H54 (cell line): ENCODE measurements around the gene CACNA2D3.

Experiments
- DNase-seq: peaks from one replicate; pipeline ENCODE4 v3.0.0; 2011; ENCODE audit warnings: low spot score, mixed read lengths; ENCODE audit not compliant: insufficient read length
- FAIRE-seq: peaks from 3 replicates; lab custom pipeline; 2011; peaks lifted over from hg19 to GRCh38; lab: Jason Lieb, UNC
- POLR2A ChIP-seq: IDR thresholded peaks from 2 replicates; pipeline ENCODE4 v1.6.1; 2011; ENCODE audit warnings: low read depth, mild to moderate bottlenecking, low read length

Gene CACNA2D3

DNA sequence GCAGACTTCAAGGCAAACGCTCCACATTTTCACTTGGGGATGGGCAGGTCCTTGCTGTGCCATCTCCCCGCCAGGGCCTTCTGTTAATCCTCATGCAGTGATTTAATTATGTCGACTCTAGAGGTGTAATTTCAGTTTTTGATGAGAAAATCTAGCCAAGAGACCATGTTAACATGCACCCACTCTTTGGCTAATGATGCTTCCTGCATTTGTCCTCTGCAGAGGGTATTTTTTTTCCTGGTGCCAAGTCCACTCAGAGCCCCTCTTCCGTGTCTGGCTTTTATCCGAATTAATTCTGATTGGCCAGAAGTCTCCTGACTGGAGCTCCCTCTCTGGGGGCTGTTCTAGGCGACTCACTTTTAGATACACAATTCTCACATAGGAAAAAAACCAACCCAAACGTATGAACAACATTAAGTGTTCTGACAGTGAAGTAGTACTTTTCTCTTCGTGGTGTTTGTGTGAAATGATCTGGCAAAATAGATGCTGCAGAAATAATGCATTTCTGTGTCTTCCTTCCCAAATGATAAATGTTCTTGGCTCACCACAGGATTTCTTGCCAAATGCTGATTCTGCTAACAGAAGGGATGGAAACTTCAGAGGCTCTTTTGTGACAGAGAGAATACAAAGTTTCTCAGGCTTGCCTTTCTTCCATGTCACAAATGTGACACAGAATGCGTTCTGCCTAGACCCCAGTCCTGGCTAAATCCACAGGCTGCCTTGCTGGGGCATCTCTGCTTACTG, 190.0 kb downstream of the CACNA2D3 start:
- no peak for TF ChIP-seq POLR2A
- DNase-seq (no peak), FAIRE-seq (no peak)

DNA sequence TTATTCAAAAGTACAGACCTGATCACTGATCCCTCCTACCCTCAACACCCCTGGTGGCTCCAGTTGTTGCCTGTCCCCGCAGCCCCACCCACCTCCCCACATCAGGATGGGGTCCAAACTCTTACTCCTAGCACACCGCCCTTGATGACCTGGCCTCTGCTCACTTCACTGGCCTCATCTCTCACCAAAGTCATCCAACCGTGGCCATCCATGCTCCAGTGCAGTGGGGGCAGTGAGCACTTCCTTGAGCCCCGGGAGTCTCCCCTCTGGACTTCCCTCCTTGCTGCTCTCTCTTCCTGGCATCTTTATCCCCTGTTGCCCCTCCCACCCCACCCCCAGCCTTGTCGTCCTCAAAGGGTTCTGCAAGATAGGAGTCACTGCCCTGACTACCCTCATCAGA, 191.1 kb downstream of the CACNA2D3 start:
- DNase-seq (no peak), FAIRE-seq (no peak)
- TF ChIP-seq POLR2A = no peak

DNA sequence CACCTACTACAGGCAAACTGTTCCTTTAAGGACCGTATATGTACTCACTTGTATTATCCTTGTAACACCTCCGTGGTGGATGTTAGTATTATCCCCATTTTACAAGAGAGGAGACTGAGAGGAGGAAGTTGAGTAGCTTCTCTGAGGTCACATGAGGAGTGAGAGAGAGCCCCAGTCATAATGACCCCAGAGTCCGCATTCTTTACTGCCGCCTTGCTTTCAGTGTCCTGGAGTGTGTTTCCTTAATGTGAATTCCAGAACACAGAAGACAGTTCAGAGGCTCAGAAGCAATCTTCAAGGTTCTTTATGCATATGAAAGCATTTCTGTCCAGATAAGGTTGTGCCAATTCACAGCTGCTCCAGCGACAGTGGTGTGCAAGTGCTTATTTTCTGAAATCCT, 199.2 kb downstream of the CACNA2D3 start:
- DNase-seq (no peak), FAIRE-seq (no peak)
- no peak for TF ChIP-seq POLR2A

DNA sequence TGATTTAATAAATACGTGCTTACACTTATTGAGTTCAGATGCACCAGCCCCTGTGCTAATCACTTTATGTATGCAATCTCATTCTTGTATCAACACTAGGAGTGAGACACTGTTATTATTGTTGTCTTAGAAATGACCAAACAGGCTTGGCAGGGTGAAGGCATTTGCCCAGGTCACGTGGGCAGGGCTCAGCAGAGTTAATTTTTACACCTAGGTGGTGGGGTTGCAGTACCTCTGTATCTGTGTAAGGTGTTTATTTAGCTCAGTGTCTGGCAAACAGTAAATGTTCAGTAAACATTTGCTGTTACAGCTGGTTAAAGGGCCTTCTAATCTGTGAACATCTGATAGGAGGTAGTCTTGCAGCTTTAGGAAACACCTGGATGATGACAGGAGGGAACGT, 200.0 kb downstream of the CACNA2D3 start:
- DNase-seq = no peak
- FAIRE-seq = no peak
- TF ChIP-seq POLR2A = no peak

DNA sequence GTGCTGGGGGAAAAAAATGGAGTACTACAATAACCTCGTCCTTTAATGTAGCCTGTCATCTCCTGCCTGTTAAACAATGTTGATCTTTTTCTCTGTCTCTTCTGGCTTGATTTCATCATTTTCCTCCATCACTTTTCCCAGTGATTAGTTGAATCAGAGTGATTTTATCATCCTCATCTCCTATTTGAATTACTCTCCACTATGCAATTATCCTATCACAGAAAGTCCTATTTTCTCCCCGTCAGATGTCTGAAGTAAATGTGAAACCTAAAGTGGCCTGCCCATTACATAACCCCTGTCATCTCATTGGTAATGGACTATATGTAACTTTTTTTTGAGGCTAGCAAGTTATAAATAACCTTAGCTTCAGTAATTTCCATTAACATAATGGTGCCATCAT, 201.8 kb downstream of the CACNA2D3 start:
- no peak for FAIRE-seq
- no peak for DNase-seq
- TF ChIP-seq POLR2A = no peak

DNA sequence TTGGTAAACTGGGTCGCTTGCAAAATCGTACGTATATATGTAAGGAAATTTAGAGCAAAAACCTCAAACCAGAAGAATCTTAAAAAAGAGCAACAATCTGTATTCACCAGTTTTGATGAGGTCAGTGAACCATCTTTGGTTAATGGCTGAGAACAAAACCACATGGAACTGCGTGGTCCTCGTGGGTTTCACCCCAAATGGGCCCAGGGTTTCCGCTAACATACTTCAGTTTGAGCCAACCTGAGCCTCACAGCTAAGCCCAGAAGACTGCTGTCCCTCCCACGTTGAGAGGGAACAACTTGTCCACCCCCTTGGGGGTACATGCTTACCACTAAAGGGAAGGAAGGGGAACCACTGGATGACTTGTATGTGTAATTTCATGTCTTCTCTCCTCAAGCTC, 204.6 kb downstream of the CACNA2D3 start:
- FAIRE-seq = no peak
- TF ChIP-seq POLR2A = no peak
- DNase-seq = no peak

DNA sequence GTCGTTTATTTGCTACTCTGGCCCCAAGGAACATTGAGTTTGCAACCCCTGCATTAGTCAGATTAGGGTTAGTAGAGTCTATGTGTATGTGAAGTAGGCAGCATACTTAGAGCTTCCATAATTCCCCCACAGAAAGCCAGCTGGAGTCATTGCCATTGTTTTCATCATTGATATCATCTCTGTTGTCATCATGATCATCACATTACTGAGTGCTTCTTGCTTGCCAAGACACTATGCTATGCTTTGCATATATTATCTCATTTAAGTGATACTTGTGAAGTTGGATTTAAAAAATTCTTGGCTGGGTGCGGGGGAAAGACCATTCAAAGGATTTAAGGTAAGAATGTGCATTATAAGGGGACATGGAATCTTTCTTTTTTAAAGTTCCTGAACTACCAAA, 209.0 kb downstream of the CACNA2D3 start:
- no peak for DNase-seq
- TF ChIP-seq POLR2A = no peak
- FAIRE-seq = no peak

DNA sequence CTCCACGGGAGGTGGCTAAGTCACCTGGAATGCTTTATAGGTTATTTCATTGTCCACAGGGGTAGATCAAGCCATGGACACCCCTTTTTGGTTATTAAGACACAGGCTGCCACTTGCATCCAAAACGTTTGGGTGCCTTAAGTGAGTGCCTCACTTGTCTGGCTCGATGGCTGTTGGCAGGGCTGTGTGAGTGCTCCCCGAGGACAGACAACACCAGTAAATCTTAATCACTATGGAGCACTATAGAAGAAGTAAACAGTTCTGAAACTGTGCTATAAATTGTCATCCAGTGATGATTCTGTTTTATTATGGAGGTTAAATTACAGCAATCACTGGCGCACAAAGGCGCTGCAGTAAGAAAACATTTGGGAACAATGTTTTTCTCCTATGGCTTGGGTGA, 215.5 kb downstream of the CACNA2D3 start:
- FAIRE-seq (no peak), DNase-seq (no peak)
- TF ChIP-seq POLR2A = no peak

DNA sequence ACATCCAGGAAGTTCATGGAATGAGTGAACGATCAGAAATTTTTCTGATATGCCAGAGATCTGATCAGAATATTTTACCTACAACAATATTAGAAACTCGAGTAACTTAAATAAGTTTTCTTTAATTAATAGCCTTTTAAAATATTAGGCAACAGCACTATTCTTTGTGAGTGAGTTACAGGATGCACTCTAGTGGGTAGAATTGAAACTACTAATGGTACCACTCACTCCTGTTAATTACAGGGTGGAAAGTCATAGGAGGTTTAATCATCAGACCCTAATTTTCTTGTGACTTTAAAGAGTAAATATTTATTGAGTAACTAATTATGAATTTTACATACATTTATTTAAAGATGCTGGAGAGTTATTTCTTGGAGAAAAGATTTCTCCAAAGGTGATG, 217.3 kb downstream of the CACNA2D3 start:
- TF ChIP-seq POLR2A = no peak
- FAIRE-seq = no peak
- DNase-seq = no peak

DNA sequence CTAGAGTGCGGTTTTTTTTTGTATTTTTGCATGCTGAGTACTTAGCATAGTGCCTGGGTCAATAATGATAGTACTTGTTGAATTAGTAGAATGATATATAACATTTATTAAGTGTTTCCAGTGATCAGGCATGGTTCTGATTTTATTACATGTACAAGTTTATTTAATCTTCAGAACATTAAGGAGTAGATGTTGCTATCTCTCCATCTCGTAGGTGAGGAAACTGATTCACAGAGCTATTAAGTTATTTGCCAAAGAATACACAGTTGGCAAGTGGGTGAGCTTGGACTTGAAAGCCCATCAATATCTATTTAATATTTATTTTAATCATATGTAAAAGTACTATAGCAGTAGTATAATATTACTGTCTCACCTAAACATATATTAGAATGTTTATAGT, 219.5 kb downstream of the CACNA2D3 start:
- DNase-seq (no peak), FAIRE-seq (no peak)
- TF ChIP-seq POLR2A = no peak

DNA sequence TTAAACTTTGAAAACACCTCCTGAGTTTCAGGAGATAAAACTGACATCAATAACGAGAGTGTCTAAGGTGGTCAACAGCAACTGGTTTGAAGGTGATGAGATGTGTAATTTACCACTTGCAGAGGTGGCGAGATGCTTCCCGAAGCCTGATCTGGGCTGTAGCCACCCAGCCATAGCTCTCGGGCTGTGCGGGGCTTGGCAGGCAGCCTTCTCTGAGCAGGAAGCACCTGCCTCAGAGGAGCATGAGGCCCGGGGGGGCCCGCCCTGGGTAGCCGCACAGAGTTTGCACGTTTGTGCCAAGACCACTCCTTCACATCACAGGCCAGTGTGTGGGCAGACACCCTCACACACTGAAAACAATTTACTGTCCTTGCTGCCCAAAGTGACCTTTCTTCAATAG, 220.3 kb downstream of the CACNA2D3 start:
- TF ChIP-seq POLR2A = no peak
- no peak for DNase-seq
- no peak for FAIRE-seq

DNA sequence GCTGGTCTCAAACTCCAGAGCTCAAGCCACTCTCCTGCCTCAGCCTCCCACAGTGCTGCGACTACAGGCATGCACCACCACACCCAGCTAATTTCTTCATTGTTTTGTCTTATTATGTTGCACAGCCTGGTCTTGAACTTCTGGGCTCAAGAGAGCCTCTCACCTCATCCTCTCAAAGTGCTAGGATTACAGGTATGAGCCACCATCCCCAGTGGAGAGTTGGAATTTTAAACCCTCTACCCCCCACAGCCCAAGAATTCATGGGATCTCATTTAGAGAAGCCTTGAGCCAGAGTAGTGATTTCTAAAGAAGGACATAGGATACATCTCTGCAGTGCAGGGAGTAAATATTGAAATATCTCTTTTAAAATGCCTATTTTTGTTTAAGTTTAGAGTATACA, 221.1 kb downstream of the CACNA2D3 start:
- FAIRE-seq = no peak

DNA sequence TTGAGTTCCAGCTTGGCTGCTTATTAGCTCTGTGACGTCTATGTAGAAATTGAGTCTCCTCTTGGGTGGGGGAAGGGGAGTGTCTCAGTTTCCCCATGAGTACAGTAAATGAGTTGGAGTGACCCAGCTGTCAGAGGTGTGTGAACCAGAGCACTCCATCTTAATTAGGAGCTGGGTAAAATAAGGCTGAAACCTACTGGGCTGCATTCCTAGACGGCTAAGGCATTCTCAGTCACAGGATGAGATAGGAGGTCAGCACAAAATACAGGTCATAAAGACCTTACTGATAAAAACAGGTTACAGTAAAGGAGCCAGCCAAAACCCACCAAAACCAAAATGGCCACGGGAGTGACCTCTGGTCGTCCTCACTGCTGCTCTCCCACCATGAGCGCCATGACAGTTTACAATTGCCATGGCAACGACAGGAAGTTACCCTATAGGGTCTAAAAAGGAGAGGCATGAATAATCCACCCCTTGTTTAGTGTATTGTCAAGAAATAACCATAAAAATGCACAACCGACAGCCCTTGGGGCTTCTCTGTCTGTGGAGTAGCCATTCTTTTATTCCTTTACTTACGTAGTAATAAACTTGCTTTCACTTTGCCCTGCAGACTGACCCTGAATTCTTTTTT, 222.4 kb downstream of the CACNA2D3 start:
- FAIRE-seq = no peak
- TF ChIP-seq POLR2A = no peak
- DNase-seq = no peak

More for the DNA sequence above, 221.1 kb downstream of the CACNA2D3 start:
- no peak for DNase-seq
- no peak for TF ChIP-seq POLR2A

DNA sequence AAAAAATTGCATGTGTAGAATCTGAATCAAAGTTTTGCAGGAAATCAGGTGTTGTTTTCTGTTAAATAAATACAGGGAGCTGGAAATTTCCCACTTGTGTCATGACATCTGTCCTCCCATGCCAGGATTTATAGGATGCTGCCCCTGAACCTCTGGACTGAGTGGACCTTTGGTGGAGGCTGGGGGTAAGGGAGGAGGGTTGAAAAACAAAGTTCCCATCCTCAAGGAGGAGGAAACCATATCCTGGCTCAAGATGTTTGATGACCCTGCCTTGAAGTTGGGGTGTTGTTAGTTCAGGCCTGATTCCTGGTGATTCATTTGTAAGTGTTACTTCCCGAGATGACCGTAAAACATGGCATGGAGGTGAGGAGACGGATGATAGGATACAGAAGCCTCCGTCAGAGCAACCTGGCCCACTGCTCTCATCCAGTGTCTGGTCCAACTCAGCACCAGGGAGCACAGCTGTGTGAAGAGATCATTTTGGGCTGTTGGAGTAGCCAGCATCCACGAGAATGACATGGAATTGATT, 223.6 kb downstream of the CACNA2D3 start:
- DNase-seq (no peak), FAIRE-seq (no peak)
- no peak for TF ChIP-seq POLR2A

DNA sequence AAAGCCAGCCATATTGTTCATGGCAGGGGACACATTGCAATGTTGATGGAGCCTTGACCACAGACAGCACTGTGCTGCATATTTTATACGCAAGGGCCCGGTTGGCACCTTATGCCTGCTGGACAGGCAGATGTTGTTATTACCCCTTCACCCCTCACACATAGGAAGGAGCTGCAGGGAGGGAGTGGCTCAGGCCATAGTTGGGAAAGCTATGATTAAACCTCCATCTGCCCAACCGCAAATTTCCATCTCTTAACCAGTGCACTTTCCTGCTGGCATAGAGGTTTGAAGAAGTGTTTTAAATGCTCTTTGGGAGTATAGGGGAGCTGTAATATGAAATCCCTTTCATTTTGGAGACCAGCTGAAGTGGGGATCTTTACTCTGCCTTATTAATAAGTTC, 224.7 kb downstream of the CACNA2D3 start:
- no peak for TF ChIP-seq POLR2A
- DNase-seq (no peak), FAIRE-seq (no peak)
